Aorta (tissue), 5 donors: ENCODE data around the gene RBM4B. TPM values are rescaled to one million over a fixed set of nuclear protein-coding genes. Genes with fewer than 3 reads are reported as not detected.
"Not testable (repeated sequence)": the region's sequence is repeated elsewhere in the genome, so short reads cannot be mapped to it uniquely, and the experiment has no call there.

Experiments used
- ATAC-seq: fragments of 200-7000 bp; cut with Tn5 transposase; one replicate; pipeline ENCODE4 v1.9.1; 2022; ENCODE audit warnings: moderate library complexity; ENCODE audit not compliant: low FRiP score
- DNase-seq, 2 donors: peaks; one replicate each; pipeline ENCODE4 v3.0.0-alpha.2; 2020
- H3K27ac ChIP-seq, 2 donors: one replicate each; pipeline ENCODE4 v1.5.1; 2013; ENCODE audit warnings: low read length in 2 of 2, mild to moderate bottlenecking in 2 of 2, moderate library complexity in 2 of 2, control low read depth in 1 of 2, inconsistent platforms in 1 of 2, low read depth in 1 of 2
- H3K27me3 ChIP-seq, 2 donors: one replicate each; pipeline ENCODE4 v1.6.1; 2013; ENCODE audit warnings: control low read depth in 1 of 2, low read length in 1 of 2, mild to moderate bottlenecking in 1 of 2, moderate library complexity in 1 of 2; ENCODE audit not compliant: insufficient read depth in 2 of 2, control insufficient read depth in 1 of 2
- H3K36me3 ChIP-seq, 2 donors: one replicate each; pipeline ENCODE4 v1.6.1; 2013; ENCODE audit warnings: control low read depth in 1 of 2, low read length in 1 of 2, mild to moderate bottlenecking in 1 of 2; ENCODE audit not compliant: insufficient read depth in 2 of 2, control insufficient read depth in 1 of 2
- H3K4me1 ChIP-seq, 2 donors: one replicate each; pipeline ENCODE4 v1.6.1; 2013; ENCODE audit warnings: low read length in 2 of 2, control low read depth in 1 of 2, mild to moderate bottlenecking in 1 of 2, moderate library complexity in 1 of 2; ENCODE audit not compliant: insufficient read depth in 2 of 2, control insufficient read depth in 1 of 2
- H3K4me3 ChIP-seq, 2 donors: one replicate each; pipeline ENCODE4 v1.5.1; 2013; ENCODE audit warnings: low read length in 2 of 2, control low read depth in 1 of 2, mild to moderate bottlenecking in 1 of 2
- H3K9me3 ChIP-seq: one replicate; pipeline ENCODE4 v1.6.1; 2013; ENCODE audit warnings: mild to moderate bottlenecking, low read length; ENCODE audit not compliant: control insufficient read depth
- WGBS, 2 donors: extraction: QIAGEN DNeasy Blood & Tissue Kit; methylation state at CpG; one replicate each; pipeline ENCODE4 v1.1.7; 2013; 5-methylcytosine and 5-hydroxymethylcytosine counted together
- intact Hi-C, 2 donors: fragments of 100-400 bp; cut with DNase I; formaldehyde crosslinking; loops; one replicate each; pipeline versions ENCODE4 v1.14.2 to v1.15.0; 2022
- polyA plus RNA-seq, 2 donors: library from polyadenylated mRNA; stranded (reverse); fragments of 200-250 nt; gene quantifications; one replicate each; pipeline ENCODE4 v1.2.3, GENCODE V29; 2013
- total RNA-seq, 2 donors: library from RNA; stranded (reverse); fragmentation: NEBNext Ultra II Directional; extraction: Animal tissue kit (Norgen Biotek cat#: 25700); gene quantifications; one replicate each; pipeline ENCODE4 v1.2.1, GENCODE V29; 2021
- donor health status: healthy with polysubstance abuse.
- donor health status: Bipolar disorder and iron deficiency.
- donor health status: DM: no; HTN: no; CAD: no.
- donor health status: DM: no; HTN: no; CAD: no.
- donor health status: DM: yes; HTN: yes; CAD: no.

The RBM4B gene
- total and polyA plus RNA-seq, 4 donors: 7.3 to 16.5 (median 10.8) TPM

DNA sequence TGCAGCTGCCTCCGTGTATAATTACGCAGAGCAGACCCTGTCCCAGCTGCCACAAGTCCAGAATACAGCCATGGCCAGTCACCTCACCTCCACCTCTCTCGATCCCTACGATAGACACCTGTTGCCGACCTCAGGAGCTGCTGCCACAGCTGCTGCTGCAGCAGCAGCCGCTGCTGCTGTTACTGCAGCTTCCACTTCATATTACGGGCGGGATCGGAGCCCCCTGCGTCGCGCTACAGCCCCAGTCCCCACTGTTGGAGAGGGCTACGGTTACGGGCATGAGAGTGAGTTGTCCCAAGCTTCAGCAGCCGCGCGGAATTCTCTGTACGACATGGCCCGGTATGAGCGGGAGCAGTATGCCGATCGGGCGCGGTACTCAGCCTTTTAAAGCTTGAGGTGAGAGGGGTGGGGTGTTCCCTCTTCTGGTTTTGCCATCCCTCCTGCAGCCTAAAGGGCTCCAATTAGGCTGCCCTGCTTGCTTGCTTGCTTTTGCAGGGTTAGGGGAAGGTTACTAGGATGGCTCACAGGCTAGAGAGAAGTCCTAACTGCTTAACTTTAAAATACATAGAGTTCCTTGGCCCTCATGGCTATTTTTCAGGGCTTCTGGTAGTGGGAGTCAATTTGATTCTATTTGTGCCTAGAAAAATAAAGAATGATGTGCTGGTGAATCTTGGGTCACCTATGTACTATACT lies 33.8 kb downstream of the RBM4B start:
- H3K4me3 ChIP-seq: no peak overlapping the region
- peaks cover 0 to 17% of the 10 kb centered on the region in 2 donors for H3K4me1 ChIP-seq
- H3K36me3 ChIP-seq: peaks cover 10% of the 10 kb centered on the region in 2 donors
- H3K27ac ChIP-seq: no peak overlapping the region
- intact Hi-C loops: no loop called here
- WGBS, 2 donors: 86 to 90% methylated on average over 24 of the region's 24 CpGs
- no peaks in the 10 kb centered on the region for H3K27me3 ChIP-seq
- H3K9me3 ChIP-seq: no peaks in the 10 kb centered on the region
- ATAC-seq: no peak
- DNase-seq: no peak

DNA sequence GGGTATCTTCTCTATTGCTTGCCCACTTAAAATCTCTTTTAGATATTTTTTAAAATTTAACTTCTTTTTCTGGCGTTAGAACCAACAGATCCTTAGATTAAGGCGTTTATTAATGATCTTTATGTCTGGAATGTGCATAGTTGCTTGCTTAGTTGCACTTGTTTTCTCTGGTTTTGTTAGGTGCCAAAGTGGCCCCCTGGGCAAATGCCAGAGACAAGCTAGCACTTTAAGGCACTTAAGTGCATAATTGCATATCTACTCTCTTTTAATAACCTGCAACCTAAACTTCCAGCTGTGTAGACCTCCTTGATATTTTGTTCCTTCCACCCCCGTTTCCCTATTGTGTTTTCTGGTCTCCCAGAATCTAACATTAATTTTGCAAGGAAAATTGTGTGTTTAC lies 35.9 kb downstream of the RBM4B start:
- intact Hi-C loops: loop anchor here in 1 of 2 donors (2.0 kb wide), 1 partner anchor 25 kb away; no protein-coding TSS in a partner anchor
- Histone ChIP-seq H3K27ac (no peak overlapping the region), H3K27me3 (no peaks in the 10 kb centered on the region), H3K9me3 (no peaks in the 10 kb centered on the region), H3K36me3 (peaks cover 9 to 10% of the 10 kb centered on the region in 2 donors), H3K4me1 (peaks cover 0 to 16% of the 10 kb centered on the region in 2 donors), H3K4me3 (peak overlapping the region in 1 of 2 donors; percentile 55)
- no peak for ATAC-seq
- WGBS, 2 donors: 2 to 5% methylated on average over 3 of the region's 3 CpGs
- no peak for DNase-seq

DNA sequence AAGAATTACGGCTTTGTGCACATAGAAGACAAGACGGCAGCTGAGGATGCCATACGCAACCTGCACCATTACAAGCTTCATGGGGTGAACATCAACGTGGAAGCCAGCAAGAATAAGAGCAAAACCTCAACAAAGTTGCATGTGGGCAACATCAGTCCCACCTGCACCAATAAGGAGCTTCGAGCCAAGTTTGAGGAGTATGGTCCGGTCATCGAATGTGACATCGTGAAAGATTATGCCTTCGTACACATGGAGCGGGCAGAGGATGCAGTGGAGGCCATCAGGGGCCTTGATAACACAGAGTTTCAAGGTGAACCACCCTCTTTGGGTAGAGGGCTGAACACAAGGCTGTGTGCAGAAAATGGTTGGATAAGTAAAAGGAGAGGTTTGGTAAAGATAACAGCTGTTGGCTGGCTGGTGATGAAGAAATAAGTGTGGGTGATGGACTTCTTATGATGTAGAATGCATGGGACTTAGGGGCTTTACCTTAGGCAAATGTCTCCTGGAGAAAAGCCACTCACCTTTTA lies 37.8 kb downstream of the RBM4B start:
- not testable (repeated sequence) for H3K9me3 ChIP-seq, DNase-seq, H3K36me3 ChIP-seq, H3K4me1 ChIP-seq, H3K27ac ChIP-seq, ATAC-seq, H3K27me3 ChIP-seq
- peak overlapping the region; percentile 6 to 27 for H3K4me3 ChIP-seq
- WGBS, 2 donors: 52 to 56% methylated on average over 8 to 9 of the region's 10 CpGs
- intact Hi-C loops: loop anchor here (2.0 to 5.0 kb wide), 2 partner anchors 27 to 37 kb away; partner anchors contain the start of gene RBM4B (in 1 of the 2)

DNA sequence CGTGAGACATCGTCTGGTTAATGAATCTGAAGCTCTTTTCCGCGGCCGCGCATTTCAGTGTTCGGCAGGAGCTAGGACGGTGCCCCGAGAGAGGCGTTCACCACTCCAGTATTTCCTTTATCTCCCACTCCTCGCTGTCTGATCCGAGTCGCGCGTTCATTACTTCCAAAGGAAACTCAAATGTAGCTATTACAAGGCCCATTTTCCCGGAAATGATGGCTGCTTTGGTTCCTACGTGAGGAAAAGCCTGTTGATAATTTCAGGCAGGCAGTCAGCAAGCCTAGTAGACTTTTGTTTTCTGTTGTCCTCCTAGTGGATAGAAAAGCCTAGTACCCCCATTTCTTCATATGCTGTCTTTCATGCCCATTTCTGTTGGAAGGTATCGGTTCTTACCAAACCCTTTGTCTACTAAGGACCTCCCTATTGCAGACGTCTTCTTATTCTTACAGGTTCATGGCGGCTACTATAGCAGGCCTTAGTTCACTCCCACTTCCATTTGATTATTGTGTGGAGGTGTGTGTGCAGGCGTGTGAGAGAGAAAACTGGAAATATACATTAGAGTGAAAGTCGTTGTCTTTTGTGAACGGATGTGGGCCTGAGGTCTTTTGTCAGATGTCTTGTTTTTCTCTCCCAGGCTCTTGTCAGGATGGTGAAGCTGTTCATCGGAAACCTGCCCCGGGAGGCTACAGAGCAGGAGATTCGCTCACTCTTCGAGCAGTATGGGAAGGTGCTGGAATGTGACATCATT lies 38.4 kb downstream of the RBM4B start:
- DNase-seq: peak in 1 of 2 donors; percentile 78
- peak; percentile 1 for ATAC-seq
- peak overlapping the region; percentile 38 to 87 for H3K4me3 ChIP-seq
- WGBS, 2 donors: 3% methylated on average over 27 of the region's 27 CpGs
- H3K27me3 ChIP-seq: no peaks in the 10 kb centered on the region
- intact Hi-C loops: loop anchor here in 1 of 2 donors (5.0 kb wide), 1 partner anchor 38 kb away; the partner anchor contains the start of gene RBM4B
- no peaks in the 10 kb centered on the region for H3K9me3 ChIP-seq
- peak overlapping the region; percentile 5 to 54 for H3K27ac ChIP-seq
- H3K4me1 ChIP-seq: peaks cover 0 to 6% of the 10 kb centered on the region in 2 donors
- H3K36me3 ChIP-seq: peaks cover 3 to 8% of the 10 kb centered on the region in 2 donors

DNA sequence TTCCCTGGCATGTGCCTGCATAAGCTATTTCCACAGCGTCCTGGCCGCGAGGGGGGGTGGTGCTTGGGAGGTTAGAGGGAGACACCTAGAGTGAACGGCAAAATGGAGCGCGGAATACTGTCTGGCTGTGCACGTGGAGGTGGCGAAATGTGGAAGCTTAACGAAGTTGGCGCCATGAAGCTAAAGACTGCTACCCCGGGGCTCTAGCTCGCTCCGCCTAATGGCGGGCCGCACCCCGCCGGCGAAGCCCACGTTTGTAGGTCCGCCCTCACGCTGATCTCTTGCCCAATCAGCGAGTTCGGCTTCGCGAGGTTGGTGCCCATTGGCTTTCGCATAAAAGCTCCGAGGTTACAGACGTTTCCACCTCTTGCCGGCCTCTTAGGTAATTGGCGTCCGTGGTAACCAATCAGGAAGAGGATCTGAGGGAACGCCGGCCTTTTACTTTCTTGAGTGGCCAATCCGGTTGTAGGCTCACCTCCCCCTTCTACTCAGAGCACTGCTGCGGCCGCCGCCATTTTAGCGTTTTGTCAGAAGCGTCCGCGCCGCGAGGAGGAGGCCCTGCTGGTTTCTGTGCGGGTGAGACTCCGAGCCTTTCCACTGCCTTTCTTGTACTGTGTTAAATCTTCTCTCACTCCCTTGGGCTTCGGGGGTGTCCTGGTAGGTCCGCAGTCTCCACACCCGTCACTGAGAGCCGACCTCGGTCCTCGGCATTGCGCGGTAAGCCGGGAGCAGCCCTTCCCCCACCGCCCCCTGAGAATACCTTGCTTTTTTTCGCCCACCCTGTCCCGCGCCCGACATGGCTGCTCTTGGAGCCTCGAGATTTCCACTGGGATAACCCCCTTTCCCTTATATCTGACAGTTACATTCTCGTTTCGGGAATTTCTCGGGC lies 39.3 kb downstream of the RBM4B start, which contains the start of gene RBM4:
Gene RBM4 (plus strand): TSS at position 527 of the 889 bp plus-strand sequence. CDS start 1,009 bp downstream, outside the sequence.
- WGBS, 2 donors: 0 to 1% methylated on average over 63 of the region's 63 CpGs
- Histone ChIP-seq H3K4me1 (peaks cover 0 to 6% of the 10 kb centered on the region in 2 donors), H3K36me3 (peaks cover 2 to 3% of the 10 kb centered on the region in 2 donors), H3K27me3 (no peaks in the 10 kb centered on the region), H3K9me3 (no peaks in the 10 kb centered on the region), H3K4me3 (peak within 1 kb of the TSS; percentile 46 to 87), H3K27ac (peak within 1 kb of the TSS; percentile 5 to 54)
- DNase-seq (peak; percentile 97 to 98), ATAC-seq (peak; percentile 99)
- intact Hi-C loops: loop anchor here in 1 of 2 donors (5.0 kb wide), 1 partner anchor 39 kb away; the partner anchor contains the start of gene RBM4B

DNA sequence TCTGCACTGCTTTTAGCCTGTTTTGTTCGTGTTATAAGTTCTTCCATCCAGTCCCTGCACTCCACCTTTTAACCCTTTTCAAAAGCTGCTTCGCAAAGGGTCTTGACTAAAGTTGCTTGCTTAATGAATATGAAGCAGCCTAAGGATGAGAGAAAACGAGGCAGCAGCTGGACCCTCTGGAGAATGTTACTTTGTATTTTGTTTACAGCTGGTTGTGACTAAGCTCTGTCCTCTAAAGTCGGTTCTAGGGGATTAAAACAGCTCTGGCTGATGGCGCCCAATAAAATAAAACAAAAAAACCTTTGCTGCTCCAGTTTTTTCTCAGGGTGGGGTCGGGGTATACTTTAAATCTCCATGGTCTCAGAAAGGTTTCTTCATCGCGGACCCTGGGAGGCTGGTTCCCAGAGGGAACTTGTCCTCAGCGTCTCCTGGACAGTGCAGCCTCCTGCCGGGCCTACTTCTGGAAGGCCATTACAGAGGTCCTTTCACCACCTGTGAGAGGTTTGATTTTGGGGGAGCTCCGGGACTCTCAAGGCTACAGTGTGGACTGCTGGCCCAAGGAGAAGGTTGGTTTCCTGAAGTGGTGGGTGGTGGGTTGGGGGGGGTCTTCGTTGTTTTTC lies 40.0 kb downstream of the RBM4B start:
- H3K9me3 ChIP-seq: no peaks in the 10 kb centered on the region
- DNase-seq (no peak), ATAC-seq (peak; percentile 11)
- no peaks in the 10 kb centered on the region for H3K27me3 ChIP-seq
- peak overlapping the region in 1 of 2 donors; percentile 53 for H3K27ac ChIP-seq
- WGBS, 2 donors: 34 to 41% methylated on average over 12 of the region's 12 CpGs
- peak overlapping the region in 1 of 2 donors; percentile 46 for H3K4me3 ChIP-seq
- H3K36me3 ChIP-seq: peaks cover 2 to 3% of the 10 kb centered on the region in 2 donors
- intact Hi-C loops: loop anchor here in 1 of 2 donors (5.0 kb wide), 1 partner anchor 40 kb away; the partner anchor contains the start of gene RBM4B
- peaks cover 0 to 6% of the 10 kb centered on the region in 2 donors for H3K4me1 ChIP-seq

DNA sequence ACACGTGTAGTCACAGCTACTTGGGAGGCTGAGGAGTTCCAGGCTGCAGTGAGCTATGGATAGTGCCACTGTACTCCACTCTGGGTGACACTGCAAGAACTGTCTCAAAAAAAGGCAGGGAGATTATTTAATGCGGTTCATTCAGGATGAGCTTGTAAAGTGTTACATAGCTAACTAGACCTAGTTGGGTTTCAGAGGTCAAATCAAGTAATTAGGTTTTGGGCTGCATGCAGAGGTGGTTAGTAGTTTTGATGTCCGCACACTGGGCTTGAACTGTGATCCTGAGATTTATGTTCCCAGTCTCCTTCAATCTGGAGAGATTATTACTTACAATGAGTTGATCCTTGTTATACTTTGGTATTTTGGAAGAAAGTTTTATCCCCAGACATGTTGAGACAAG lies 41.3 kb downstream of the RBM4B start:
- DNase-seq: no peak
- WGBS, 2 donors: 74 to 82% methylated on average over 3 of the region's 3 CpGs
- no peaks in the 10 kb centered on the region for H3K27me3 ChIP-seq
- ATAC-seq: no peak
- H3K36me3 ChIP-seq: peaks cover 0 to 3% of the 10 kb centered on the region in 2 donors
- H3K4me3 ChIP-seq: no peak overlapping the region
- intact Hi-C loops: loop anchor here in 1 of 2 donors (5.0 kb wide), 1 partner anchor 41 kb away; the partner anchor contains the start of gene RBM4B
- H3K27ac ChIP-seq: no peak overlapping the region
- H3K9me3 ChIP-seq: no peaks in the 10 kb centered on the region
- peaks cover 0 to 6% of the 10 kb centered on the region in 2 donors for H3K4me1 ChIP-seq
